ENCODE data around the gene C1orf94.

Gene C1orf94, protein sequence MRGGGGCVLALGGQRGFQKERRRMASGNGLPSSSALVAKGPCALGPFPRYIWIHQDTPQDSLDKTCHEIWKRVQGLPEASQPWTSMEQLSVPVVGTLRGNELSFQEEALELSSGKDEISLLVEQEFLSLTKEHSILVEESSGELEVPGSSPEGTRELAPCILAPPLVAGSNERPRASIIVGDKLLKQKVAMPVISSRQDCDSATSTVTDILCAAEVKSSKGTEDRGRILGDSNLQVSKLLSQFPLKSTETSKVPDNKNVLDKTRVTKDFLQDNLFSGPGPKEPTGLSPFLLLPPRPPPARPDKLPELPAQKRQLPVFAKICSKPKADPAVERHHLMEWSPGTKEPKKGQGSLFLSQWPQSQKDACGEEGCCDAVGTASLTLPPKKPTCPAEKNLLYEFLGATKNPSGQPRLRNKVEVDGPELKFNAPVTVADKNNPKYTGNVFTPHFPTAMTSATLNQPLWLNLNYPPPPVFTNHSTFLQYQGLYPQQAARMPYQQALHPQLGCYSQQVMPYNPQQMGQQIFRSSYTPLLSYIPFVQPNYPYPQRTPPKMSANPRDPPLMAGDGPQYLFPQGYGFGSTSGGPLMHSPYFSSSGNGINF

DNA sequence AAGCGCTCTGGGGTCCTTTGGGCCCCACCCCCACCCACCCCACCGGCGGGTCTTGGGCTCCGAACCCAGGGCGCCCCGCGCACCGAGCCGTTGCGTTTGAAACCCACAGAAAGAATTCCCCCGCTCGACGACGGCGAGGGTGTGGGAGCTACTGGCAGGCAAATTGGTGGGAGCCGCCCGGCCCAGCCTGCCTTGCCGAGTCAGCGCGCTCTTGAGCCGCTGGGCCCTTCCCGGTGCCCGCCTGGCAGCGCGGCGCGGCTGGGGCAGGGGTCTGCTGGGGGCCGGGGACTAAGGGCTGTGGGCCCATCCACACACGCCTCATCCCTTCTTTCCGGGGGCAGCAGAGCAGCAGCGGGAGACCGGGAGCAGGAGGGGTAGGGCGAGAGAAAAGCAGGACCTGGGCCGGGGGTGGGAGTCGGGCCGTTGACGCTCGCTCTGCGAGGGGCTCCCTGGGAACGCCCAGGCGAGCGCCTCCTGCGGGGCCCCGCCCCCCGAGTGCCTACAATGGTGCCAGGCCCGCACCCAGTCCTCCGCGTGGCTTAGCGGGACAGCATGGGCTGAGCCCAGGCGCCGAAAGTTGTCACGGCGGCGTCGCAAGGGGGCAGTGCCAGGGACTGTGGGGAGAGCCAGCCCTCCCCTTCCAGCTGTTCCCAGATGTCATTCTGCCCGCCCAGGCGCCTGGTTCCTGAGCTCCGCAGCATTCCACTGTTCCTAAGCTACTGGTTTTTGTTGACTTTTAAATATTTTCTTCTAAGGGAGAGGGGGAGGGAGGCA lies at the start of gene C1orf94:
Gene C1orf94 (plus strand): TSS at position 78 of the 774 bp plus-strand sequence. CDS start 883 bp downstream, outside the sequence.
- DNase-seq (ENCODE audit: low spot score): no peak

DNA sequence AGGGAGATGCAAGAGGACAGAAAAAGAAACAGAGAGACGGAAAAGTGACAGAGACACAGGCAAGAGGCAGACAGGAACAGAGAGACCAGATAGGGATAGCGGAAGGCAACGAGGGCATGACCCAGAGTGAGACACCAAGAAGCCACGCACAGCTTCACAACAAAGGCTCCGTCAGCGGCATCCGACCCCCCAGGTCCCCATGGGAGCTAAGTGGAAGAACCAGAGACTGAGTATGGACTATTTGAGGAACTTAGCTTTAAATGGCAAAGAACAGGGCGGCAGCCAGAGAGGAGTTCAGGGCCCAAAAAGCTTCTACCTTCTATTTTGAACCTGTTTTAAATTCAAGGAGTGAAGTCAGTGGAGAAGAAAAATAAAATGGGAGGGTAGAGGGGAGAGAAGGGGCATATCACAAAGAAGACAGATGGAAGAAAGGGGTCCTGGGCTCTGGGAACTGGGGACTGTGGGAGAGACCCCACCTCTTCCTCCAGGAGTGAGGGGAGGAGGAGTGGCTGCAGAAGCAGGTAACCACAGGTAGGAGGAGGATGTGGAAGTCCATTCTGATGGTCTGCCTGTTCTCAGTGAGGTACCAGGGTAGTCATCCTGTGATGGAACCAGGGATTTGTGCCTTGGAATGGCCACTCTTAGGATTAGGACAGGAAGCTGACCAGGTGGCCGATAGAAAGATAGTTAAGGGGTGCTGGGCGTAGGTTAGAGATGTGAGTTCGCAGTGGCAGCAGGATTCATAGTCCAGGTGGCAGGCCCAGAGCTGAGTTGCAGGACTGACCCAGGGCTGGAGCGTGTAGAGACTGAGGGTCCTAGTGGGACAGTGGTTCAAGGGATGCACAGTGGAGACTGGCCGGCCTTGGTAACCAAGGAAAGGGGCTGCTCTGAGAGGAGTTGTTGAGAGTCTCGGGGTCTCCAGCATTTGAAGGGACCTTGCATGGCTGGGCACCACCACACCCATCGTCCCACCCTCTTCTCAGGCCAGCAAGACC lies 49.4 kb upstream of the C1orf94 start:
- no peak for DNase-seq (ENCODE audit: low spot score)

DNA sequence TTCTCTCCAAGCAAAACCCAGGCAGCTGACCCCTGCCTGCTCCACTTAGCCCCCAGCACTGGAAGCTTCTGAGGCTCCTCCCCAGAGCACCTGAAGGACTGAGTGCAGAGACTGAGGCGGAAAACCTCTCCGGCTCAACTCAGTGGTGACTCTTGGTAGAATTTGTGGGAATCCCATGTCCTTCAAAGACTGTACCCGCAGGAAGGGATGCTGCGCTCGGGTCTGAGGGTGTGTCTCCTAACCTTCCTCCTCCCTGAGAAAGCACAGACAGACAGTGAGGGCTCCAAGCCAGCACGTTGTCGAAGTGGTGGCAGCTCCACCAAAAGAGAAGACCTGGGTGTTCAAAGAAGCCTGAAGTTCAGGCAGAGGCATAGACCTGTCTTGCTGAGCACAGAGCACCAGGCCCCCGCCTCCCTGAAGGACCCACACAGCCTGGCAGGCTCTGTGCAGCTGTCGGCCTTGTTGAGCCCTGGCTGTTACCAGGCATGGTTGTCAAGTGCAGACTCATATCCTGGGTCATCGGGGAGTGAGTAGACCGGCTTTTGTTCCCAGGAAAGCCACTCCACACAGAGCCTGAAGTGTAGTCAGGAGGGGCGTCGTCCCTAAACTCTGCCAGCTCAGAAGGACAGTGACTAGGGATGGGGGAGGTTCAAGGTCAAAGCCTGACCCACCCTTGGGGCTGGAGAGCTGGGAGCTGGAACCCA lies 48.4 kb upstream of the C1orf94 start:
- DNase-seq (ENCODE audit: low spot score): no peak

DNA sequence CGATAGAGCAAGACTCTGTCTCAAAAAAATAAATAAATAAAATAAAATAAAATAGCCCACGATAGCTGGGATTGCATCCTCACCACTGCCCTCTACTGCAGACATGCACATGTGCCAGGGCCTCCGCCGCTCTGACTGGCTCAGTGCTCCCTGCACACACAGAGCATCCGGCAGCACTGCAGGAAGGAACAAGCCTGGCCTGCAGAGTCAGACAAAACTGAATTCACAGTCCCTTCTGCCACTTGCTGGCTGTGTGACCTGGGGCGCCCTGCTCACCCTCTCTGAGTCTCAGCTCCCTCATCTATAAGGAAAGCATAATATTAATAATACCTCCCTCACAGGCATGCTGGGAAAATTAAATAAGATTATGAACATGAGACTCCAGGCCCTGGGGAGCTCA lies 47.1 kb upstream of the C1orf94 start:
- no peak for DNase-seq (ENCODE audit: low spot score)

DNA sequence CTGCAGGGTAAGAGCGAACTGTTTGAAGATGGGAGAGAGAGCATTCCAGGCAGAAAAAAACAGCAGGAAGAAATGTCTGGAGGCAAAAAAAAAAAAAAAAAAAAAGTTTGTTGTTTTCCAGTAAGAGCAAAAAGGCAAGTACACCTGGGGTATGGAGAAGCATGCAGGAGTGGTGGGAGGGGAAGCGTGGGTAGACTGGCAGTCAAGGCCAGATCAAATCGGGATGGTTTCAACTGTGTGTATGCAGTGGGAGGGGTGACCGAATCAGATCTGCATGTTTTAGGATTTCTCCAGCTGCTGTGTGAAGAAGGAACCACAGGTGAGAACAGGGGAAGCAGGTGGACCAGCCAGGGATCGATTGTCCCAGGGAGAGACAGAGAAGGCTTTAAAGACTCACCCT lies 46.4 kb upstream of the C1orf94 start:
- DNase-seq (ENCODE audit: low spot score): no peak

DNA sequence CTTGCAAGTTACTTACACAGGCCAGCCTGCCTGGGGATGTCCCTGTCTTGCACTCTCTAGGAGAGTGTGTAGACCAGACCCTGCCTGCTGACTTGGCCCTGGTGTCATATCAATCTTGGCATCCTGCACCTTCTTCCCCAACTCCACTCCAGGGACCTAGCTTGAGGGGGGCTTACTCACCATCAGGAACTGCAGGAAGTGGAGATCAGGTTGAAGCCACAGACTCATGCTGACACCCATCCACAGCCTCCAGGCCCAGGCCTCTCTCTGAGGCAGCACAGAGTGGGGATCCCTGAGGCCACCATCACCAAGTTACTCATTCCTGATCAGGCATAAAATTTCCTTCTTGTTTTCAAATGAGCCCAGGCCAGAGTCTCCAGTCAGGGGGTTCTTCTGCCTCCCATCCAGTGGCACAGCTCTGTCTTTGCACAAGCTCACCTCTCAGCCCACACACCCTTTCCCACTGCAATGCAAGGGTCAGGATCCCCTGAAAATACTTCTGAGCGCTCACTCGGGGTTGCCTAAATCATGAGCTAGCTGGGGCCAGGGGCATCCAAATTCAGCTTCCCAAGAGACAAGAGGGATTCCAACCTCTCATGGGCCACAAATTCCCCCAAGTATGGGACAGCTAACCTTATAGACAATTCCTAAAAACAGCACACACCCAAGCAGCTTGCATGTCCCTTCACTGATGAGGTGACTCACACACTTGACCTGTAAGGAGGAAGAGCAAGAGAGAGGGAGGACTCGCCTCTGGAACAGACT lies 45.1 kb upstream of the C1orf94 start:
- no peak for DNase-seq (ENCODE audit: low spot score)

DNA sequence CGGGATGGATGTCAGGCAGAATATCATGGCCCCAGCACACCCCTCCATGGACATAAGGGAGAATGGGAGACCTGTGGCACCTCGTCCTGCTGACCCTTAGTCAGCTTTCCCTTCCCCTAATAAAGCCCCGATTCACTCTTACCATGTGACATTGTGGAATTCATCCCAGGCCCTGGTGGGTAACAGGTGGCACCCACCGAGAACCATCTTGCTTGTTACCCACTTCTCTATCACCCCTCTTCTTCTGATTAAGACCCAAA lies 44.6 kb upstream of the C1orf94 start:
- no peak for DNase-seq (ENCODE audit: low spot score)

DNA sequence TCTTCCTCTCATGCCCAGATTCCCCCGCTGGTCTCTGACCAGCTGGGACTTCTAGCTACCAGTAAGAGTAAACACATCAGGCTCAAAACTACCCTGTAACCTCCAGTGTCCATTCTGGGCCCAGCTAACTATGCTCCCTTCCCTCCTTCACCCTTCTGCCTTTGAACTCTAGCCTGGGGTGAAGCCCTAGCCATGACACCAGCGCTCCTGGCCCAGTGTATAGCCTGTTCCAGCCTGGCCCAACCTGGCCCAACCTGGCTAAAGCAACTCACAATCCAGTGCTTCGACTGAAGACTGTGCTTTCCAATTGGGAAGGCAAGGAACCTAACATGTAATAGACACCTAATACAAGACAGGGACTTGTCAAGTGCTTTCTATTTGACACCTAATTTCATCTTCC lies 39.3 kb upstream of the C1orf94 start:
- no peak for DNase-seq (ENCODE audit: low spot score)

DNA sequence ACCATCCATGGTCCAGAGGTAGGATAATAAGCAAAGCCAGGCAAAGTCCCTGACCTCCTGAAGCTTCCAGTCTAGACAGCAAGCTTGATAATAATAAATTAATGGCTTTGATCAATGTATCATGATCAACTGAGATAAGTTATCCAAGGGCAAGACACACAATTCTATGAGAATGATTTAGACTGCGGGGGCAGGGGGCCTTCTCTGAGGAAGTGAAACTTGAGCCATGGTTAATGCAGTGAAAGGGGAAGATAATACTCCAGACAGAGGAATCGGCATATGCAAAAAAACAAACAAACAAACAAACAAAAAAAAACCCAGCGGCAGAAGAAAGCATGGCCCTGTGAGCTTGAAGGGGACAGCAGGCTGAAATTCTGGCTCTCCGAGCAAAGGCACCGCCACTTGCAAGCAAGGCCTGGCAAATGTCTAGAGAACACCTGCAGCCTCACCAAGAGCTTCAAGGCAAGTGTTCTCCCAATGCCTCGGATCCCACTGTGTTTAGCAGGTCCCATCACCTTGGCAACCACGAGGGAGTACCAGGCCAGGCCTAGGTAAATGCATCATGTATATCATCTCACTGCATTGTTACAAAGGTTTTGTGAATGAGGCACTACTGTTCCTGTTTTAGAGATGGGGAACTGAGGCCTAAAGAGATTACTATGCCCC lies 36.6 kb upstream of the C1orf94 start:
- no peak for DNase-seq (ENCODE audit: low spot score)

DNA sequence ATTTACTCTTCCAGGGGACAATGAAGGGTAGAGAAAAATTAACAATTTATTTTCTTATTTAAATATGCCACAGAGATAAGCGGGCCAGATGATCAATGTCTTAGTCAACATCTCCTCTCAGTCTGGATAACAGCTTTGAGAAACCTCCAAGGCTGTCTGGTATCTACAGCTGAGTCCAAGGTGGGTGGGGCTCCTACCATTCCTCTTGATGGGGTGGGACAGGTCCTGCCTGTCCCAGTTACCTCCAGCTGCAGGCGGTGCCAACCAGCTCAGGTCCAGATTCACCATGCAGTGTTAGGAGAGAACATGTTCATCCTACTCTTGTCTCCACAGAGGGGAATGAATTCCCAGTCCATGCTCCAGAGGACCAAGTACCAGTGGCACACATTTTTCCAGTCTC lies 32.7 kb upstream of the C1orf94 start:
- no peak for DNase-seq (ENCODE audit: low spot score)

DNA sequence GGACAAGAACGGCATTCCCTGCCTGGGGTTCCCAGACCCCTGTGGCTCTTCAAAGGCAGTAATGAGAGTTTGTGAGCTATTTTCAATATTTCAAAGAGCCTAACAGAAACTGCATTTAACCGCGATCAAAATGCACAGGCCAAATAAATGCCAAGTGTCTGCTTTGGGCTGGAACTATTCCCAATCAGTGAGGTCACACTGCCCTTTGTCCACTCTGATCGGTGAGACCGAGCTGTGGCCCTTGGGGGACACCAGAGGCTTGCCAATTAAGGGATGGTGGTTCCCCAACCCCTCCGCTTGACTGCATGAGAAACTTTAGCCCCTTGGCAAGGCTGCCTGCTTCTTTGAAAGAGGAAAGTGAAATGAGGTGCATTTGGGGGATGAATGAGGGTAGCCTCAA lies 31.9 kb upstream of the C1orf94 start:
- no peak for DNase-seq (ENCODE audit: low spot score)

DNA sequence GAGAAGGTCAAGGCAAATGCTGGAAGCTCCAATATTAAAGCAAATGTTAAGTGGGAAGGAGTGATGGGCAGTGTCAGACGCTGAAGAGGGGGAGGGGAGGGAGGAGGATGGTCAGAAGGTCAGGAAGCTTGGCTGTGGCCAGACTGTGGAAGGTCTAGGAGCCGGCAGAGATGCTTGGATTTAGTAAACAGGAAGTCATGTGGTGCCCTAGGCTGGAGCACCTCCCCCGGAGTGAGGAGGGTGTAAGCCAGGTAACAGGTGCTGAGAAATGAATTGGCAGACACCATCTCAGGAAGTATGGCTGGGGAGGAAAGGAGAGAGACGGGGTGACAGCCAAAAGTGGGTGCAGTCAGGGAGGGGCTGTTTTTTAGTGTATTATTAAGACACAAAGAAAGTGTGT lies 29.4 kb upstream of the C1orf94 start:
- DNase-seq (ENCODE audit: low spot score): no peak

DNA sequence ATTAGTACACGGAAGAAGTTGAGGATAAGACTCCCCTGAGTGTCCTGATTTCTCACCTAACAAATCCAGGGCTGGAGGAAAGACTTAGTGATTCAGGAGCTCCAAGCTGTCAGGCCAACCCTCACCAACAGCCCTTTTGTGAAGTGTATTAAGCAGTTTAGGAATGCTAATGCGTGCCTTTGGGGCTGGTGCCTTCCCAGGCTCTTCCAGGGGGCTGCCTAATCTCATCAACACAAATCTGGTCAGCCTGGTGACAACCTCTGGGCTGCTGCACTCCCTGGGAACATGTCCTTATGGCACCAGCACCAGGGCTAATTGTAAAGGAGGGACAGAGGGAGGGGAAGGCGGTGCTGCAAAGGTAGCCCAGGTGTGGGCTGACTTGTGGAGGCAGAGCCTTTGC lies 27.2 kb upstream of the C1orf94 start:
- no peak for DNase-seq (ENCODE audit: low spot score)

DNA sequence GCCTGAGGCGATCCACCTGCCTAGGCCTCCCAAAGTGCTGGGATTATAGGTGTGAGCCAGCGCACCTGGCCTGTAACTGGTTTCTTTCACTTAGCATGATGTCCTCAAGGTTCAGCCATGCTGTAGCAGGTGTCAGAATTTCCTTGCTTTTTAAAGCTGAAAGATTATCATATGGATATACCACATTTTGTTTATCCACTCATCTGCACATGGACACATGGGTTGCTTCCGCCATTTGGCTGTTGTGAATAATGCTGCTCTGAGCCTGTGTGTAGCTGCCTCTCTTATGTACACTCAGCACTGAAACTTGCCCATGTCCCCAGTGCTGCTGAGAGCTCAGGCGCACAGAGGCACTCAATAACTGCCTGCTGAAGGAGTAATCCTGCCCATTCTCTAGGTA lies 23.5 kb upstream of the C1orf94 start:
- DNase-seq (ENCODE audit: low spot score): no peak

DNA sequence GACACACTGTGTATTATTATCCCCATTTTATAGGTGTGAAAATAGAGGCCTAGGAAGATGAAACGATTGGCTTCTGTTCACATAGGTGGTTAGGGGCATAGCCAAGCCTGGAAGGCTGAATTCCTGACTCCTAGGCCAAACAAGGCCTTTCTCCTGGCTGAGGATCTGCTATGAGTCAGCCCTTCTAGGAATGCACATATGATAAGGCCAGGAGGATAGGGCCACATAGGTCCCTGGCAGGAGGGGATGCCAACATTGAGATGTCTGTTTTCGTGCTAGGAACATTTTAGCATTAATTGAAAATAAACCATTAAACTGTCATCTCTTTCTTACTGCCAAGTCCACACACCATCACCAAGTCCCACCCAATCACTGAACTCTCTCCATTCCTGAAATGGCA lies 20.8 kb upstream of the C1orf94 start:
- no peak for DNase-seq (ENCODE audit: low spot score)

DNA sequence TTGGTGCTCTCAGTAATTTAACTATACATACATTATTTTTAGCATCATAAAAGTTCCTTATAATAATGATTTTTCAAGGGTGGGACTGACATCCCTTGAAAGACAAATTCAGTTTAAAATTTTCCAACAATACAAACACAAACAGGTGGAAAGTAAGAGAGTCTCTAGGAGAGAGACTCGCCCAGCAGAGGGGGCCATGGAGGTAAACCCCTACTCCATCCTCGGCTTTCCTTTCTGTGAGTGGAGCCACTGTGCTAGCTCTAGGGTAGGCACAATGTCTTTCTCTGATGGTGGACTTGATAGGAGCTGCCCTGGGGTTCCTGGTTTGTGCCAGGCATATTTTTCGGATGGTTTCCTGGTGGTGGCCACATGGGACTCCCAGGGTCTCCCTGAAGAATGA lies 20.0 kb upstream of the C1orf94 start:
- DNase-seq (ENCODE audit: low spot score): no peak

DNA sequence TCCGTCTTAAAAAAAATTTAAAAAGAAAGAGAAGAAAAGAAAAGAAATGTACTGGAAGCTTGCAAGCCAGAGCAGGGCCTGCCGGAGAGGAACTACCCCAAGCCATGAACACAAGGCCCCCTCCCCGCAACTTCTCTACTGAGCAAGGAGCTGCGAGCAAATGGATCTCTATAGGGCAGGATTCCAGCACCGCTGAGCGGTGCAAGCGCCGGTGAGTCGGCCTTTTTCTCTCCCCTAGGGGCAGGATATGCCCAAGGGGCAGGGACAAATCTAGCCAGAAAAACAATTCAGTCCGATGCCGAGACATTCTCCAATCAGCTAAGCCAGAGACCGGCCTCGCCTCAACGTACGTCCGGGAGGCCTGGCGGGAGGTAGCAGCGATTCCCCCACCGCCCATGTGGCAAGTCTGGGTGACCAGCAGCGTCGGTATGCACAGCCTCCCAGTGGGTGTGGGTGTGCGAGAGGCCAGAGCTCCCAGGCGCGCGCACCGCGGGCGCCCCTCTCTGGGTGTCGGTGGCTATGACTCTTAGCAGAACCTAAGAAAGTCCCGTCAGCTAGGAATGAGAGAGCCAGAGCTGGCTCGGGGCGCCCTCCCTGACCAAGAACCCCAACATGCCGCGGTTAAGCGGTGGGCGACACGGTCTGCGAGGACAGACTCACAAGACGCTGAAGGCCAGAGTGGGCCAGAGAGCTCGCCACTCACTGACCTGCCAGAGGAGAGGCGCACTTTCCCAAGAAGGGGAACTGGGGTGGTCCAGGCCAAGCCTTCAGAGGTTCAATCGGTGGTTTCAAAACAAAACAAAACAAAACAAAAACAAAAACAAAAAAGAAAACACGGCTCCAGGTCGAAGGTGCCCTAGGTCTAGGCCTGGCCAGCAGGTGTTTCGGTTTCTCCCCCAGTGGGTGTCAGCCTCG lies 13.6 kb upstream of the C1orf94 start:
- DNase-seq (ENCODE audit: low spot score): no peak

DNA sequence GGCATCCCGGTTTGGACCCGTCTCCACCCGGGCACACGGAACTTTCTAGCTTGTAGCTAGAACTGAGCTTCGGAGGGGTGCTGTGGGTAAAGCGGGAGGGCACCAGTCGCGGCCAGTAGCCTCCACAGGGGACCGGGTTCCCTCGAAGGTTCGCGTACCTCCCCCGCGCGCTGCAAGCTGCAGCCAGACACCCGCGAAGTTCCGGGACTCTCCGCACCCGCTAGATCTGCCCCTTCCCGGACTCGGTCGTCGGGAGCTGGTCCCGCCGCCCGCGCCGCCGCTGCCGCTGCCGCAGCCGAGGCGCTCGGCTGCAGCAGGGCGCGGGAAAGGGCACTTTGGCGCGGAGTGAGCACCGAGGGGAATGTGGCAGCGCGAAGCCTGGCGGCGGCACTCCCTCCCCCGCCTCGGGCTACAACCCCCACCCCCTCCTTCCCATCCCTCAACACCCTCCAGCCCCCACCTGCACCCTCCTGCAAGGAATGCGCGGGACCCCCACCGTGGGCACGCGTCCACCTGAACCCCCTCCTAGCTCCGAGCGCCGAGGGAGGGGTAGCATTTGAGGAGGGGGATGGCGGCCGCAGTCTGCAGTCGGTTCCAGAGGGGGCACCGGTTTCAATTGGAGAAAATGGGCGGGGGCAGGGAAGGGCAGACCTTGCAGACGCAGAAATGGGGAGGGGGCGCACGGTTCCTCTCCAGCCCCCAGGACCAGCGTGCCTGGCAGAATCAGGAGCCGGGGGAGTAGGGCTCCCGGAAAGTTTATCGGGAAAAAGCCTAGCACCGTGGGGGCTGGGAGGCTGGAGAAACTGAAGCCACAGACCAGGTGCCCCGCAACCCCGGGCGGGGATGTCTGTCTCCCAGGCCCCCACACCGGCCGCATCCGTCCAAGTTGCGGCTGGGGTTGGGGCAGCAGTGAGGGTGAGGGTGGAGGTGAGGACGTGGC lies 12.6 kb upstream of the C1orf94 start:
- DNase-seq (ENCODE audit: low spot score): no peak

Measured in CD4-positive, alpha-beta T cell treated with Interleukin-2 at 100 ng/mL for 4 hours (primary cell).